Fibroblast of the aortic adventitia (primary cell): Measurements from ENCODE around the gene RNF7. TPM values are rescaled to one million over a fixed set of nuclear protein-coding genes. Genes with fewer than 3 reads are reported as not detected.

Experiments used
- DNase-seq: peaks from one replicate; pipeline ENCODE4 v3.0.0-alpha.2; 2010; ENCODE audit warnings: low read depth
- H3K4me3 ChIP-seq: 2 replicates; pipeline ENCODE4 v1.5.1; 2011; ENCODE audit warnings: low read depth, mild to moderate bottlenecking, control low read depth, low read length, moderate library complexity
- total RNA-seq: library from RNA; depleted of rRNA; stranded (reverse); fragments of >200 nt; gene quantifications from 2 replicates; pipeline ENCODE4 v1.2.3, GENCODE V29; 2012; ENCODE audit warnings: low replicate concordance
- TF ChIP-seq, protein P1 (sequence below): IDR thresholded peaks from 2 replicates; pipeline ENCODE4 v1.5.1; 2011; ENCODE audit warnings: mild to moderate bottlenecking, low read length, control low read depth, inconsistent platforms; ENCODE audit not compliant: insufficient read depth

RNF7 gene
- total RNA-seq, 1 donor, result 64.7 TPM

GRCh38 chr3:141722648-141723047 lies 15.4 kb upstream of the RNF7 start:
- no peak overlapping the region for H3K4me3 ChIP-seq
- TF ChIP-seq, protein P1, sequence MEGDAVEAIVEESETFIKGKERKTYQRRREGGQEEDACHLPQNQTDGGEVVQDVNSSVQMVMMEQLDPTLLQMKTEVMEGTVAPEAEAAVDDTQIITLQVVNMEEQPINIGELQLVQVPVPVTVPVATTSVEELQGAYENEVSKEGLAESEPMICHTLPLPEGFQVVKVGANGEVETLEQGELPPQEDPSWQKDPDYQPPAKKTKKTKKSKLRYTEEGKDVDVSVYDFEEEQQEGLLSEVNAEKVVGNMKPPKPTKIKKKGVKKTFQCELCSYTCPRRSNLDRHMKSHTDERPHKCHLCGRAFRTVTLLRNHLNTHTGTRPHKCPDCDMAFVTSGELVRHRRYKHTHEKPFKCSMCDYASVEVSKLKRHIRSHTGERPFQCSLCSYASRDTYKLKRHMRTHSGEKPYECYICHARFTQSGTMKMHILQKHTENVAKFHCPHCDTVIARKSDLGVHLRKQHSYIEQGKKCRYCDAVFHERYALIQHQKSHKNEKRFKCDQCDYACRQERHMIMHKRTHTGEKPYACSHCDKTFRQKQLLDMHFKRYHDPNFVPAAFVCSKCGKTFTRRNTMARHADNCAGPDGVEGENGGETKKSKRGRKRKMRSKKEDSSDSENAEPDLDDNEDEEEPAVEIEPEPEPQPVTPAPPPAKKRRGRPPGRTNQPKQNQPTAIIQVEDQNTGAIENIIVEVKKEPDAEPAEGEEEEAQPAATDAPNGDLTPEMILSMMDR, result no peak
- no peak for DNase-seq

DNA sequence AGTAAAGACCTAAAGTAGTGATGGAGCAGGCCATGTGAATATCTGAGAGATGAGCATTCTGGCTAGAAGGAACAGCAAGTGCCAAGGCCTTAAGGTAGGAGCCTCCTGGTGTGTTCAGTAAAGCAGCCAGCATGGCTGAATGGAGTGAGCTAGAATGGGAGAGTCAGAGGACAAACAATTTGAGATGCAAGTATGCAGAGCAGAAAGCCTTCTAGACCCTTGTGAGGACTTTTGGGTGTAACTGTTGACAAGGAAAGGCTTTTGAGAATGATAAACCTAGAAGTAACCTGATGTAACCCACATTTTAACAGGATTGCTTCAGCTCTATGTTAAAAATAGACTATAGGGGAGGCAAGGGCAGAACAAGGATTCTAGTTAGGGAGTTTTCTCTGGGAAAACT lies 14.8 kb upstream of the RNF7 start:
- no peak for DNase-seq
- H3K4me3 ChIP-seq, result no peak overlapping the region
- TF ChIP-seq, protein P1, result no peak

GRCh38 chr3:141724186-141724585 lies 13.9 kb upstream of the RNF7 start:
- H3K4me3 ChIP-seq, result no peak overlapping the region
- TF ChIP-seq, protein P1, result no peak
- no peak for DNase-seq

DNA sequence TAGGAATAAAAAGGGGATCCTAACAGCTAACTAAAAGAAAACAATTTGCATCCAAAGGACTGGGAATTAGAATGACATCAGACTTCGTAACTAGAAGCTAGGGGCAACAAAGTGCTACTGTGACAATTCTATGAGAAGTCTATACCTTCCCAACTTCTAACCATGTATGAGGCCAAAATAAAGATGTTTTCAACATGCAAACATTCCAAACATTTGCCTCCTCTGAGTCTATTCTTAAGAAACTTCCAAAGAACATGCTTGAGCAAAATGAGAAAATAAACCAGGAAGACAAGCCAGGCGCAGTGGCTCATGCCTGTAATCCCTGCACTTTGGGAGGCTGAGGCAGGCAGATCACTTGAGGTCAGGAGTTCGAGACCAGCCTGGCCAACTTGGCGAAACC lies 13.1 kb upstream of the RNF7 start:
- DNase-seq, result no peak
- no peak overlapping the region for H3K4me3 ChIP-seq
- TF ChIP-seq, protein P1, result no peak

- no peak overlapping the region for H3K4me3 ChIP-seq
- TF ChIP-seq, protein P1, result no peak
Measured at GRCh38 chr3:141726483-141726882, 11.6 kb upstream of the RNF7 start.

GRCh38 chr3:141728355-141728892 lies 9.7 kb upstream of the RNF7 start:
- H3K4me3 ChIP-seq, result no peak overlapping the region
- DNase-seq, result no peak
- TF ChIP-seq, protein P1, result no peak

More at GRCh38 chr3:141726483-141726882, 11.6 kb upstream of the RNF7 start:
- no peak for DNase-seq

DNA sequence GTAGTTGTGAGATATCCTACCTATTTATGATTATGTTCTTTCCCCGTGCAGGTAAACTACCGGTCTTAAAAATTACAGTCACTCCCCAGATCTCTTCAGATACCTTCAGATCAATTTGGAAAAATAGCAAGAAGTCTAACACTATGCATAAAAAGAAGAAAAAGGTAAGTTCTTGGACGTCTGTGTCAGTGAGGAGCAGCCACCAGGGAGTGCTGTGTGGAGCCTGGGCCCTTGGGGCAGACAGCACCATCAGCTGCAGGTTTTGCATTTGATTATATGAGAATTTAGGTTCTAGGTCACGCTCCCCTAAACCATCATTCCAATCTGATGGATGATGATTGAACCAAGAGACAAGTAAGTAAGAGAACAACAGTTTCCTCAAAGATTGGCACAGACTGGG lies 8.9 kb upstream of the RNF7 start:
- DNase-seq, result no peak
- no peak overlapping the region for H3K4me3 ChIP-seq
- TF ChIP-seq, protein P1, result no peak
